HEK293 (cell line): ENCODE data around the gene FARSA.

ENCODE experiments used
- CTCF ChIA-PET: fragments of 350-600 bp; formaldehyde crosslinking; extraction: SDS; loops from one replicate; lab custom pipeline; 2021; ENCODE audit warnings: antibody characterized with exemption; lab: Yijun Ruan, JAX
- POLR2A ChIA-PET: fragments of 300-600 bp; formaldehyde crosslinking; extraction: SDS; loops from one replicate; lab custom pipeline; 2020; ENCODE audit warnings: antibody characterized with exemption, inconsistent platforms; lab: Yijun Ruan, JAX
- H3K27ac ChIP-seq: fragments of 200-500 bp; sonication (Bioruptor generic); 2 replicates; pipeline ENCODE4 v1.5.1; 2014; ENCODE audit warnings: low read depth, low read length, control low read depth, inconsistent platforms; ENCODE audit errors: extremely low read depth
- H3K36me3 ChIP-seq, 2 experiments: fragments of 200-500 bp in 1 of 2; sonication (Bioruptor generic) in 1 of 2; 1 replicate in 1 of 2; 2 replicates in 1 of 2; pipeline ENCODE4 v1.5.1; 2014 to 2017; ENCODE audit warnings: inconsistent platforms in 2 of 2, low read length in 2 of 2; ENCODE audit not compliant: control insufficient read depth in 2 of 2, insufficient read depth in 1 of 2
- H3K4me1 ChIP-seq: fragments of 200-500 bp; sonication (Bioruptor generic); 2 replicates; pipeline ENCODE4 v1.5.1; 2014; ENCODE audit warnings: mild to moderate bottlenecking, low read length, inconsistent platforms; ENCODE audit not compliant: control insufficient read depth, insufficient read depth
- H3K4me3 ChIP-seq: 2 replicates; pipeline ENCODE4 v1.5.1; 2011; ENCODE audit warnings: low read depth, mild to moderate bottlenecking, control low read depth, low read length, moderate library complexity
- H3K9me3 ChIP-seq: fragments of 200-500 bp; sonication (Bioruptor generic); 2 replicates; pipeline ENCODE4 v1.5.1; 2014; ENCODE audit warnings: low read depth, low read length, inconsistent platforms; ENCODE audit not compliant: control insufficient read depth, insufficient read depth
- KLF7 ChIP-seq: fragments of 450-650 bp; formaldehyde crosslinking; IDR thresholded peaks from 2 replicates; pipeline ENCODE4 v1.5.1; 2016; ENCODE audit warnings: missing biosample characterization, missing genetic modification characterization, borderline replicate concordance
- RBAK ChIP-seq: fragments of 450-650 bp; formaldehyde crosslinking; IDR thresholded peaks from 2 replicates; pipeline ENCODE4 v1.5.1; 2016; ENCODE audit warnings: missing biosample characterization, missing genetic modification characterization
- TCF7L2 ChIP-seq: IDR thresholded peaks from 2 replicates; pipeline ENCODE4 v1.6.1; 2011; ENCODE audit warnings: low read depth, mild to moderate bottlenecking, inconsistent platforms, low read length, moderate library complexity, borderline replicate concordance
- ZIC2 ChIP-seq: fragments of 450-650 bp; formaldehyde crosslinking; IDR thresholded peaks from 2 replicates; pipeline ENCODE4 v1.5.1; 2016; ENCODE audit warnings: missing biosample characterization, missing genetic modification characterization
- ZNF10 ChIP-seq: fragments of 450-650 bp; formaldehyde crosslinking; IDR thresholded peaks from 2 replicates; pipeline ENCODE4 v1.5.1; 2017; ENCODE audit warnings: missing biosample characterization, missing genetic modification characterization
- ZNF132 ChIP-seq: fragments of 450-650 bp; formaldehyde crosslinking; IDR thresholded peaks from 2 replicates; pipeline ENCODE4 v1.5.1; 2017; ENCODE audit warnings: missing biosample characterization, missing genetic modification characterization, borderline replicate concordance
- ZNF155 ChIP-seq: fragments of 450-650 bp; formaldehyde crosslinking; IDR thresholded peaks from 2 replicates; pipeline ENCODE4 v1.5.1; 2016; ENCODE audit warnings: missing biosample characterization, missing genetic modification characterization
- ZNF184 ChIP-seq: fragments of 450-650 bp; IDR thresholded peaks from 2 replicates; pipeline ENCODE4 v1.5.1; 2018; ENCODE audit warnings: missing biosample characterization, mild to moderate bottlenecking, missing genetic modification characterization
- ZNF19 ChIP-seq: fragments of 450-650 bp; formaldehyde crosslinking; IDR thresholded peaks from 2 replicates; pipeline ENCODE4; 2016; ENCODE audit warnings: missing biosample characterization, missing genetic modification characterization, low read depth
- ZNF274 ChIP-seq, 2 experiments: fragments of 200-500 bp in 1 of 2; fragments of 450-650 bp in 1 of 2; sonication (Bioruptor generic) in 1 of 2; formaldehyde crosslinking in 1 of 2; IDR thresholded peaks; 2 replicates each; pipeline versions ENCODE4 v1.5.1 to v1.6.1; 2014 to 2016; ENCODE audit warnings: borderline replicate concordance in 1 of 2, inconsistent platforms in 1 of 2, low read length in 1 of 2, missing biosample characterization in 1 of 2, missing genetic modification characterization in 1 of 2
- ZNF335 ChIP-seq: fragments of 450-650 bp; formaldehyde crosslinking; conservative IDR thresholded peaks from 2 replicates; pipeline ENCODE4 v1.5.1; 2016; ENCODE audit warnings: missing biosample characterization, missing genetic modification characterization
- ZNF433 ChIP-seq: fragments of 450-650 bp; formaldehyde crosslinking; IDR thresholded peaks from 2 replicates; pipeline ENCODE4 v1.5.1; 2016; ENCODE audit warnings: missing biosample characterization, missing genetic modification characterization, low read depth
- ZNF510 ChIP-seq: fragments of 450-650 bp; formaldehyde crosslinking; IDR thresholded peaks from 2 replicates; pipeline ENCODE4 v1.5.1; 2018; ENCODE audit warnings: mild to moderate bottlenecking, missing genetic modification characterization, missing biosample characterization; ENCODE audit not compliant: insufficient replicate concordance
- ZNF530 ChIP-seq: fragments of 450-650 bp; formaldehyde crosslinking; IDR thresholded peaks from 2 replicates; pipeline ENCODE4 v1.5.1; 2016; ENCODE audit warnings: low read depth, missing biosample characterization, missing genetic modification characterization
- ZNF561 ChIP-seq: fragments of 450-650 bp; IDR thresholded peaks from 2 replicates; pipeline ENCODE4 v1.5.1; 2018; ENCODE audit warnings: missing biosample characterization, missing genetic modification characterization, borderline replicate concordance
- ZNF585B ChIP-seq: fragments of 450-650 bp; formaldehyde crosslinking; IDR thresholded peaks from 2 replicates; pipeline ENCODE4 v1.5.1; 2016; ENCODE audit warnings: missing biosample characterization, missing genetic modification characterization
- ZNF707 ChIP-seq: fragments of 450-650 bp; formaldehyde crosslinking; IDR thresholded peaks from 2 replicates; pipeline ENCODE4 v1.5.1; 2016; ENCODE audit warnings: missing biosample characterization, missing genetic modification characterization
- ZNF768 ChIP-seq: fragments of 450-650 bp; formaldehyde crosslinking; IDR thresholded peaks from 2 replicates; pipeline ENCODE4 v1.5.1; 2018; ENCODE audit warnings: missing biosample characterization, mild to moderate bottlenecking, missing genetic modification characterization
- ZNF837 ChIP-seq: fragments of 450-650 bp; formaldehyde crosslinking; IDR thresholded peaks from 2 replicates; pipeline ENCODE4 v1.5.1; 2016; ENCODE audit warnings: missing biosample characterization, missing genetic modification characterization
- TF ChIP-seq, protein P1 (sequence below): fragments of 450-650 bp; formaldehyde crosslinking; IDR thresholded peaks from 2 replicates; pipeline ENCODE4 v1.5.1; 2016; ENCODE audit warnings: missing biosample characterization, missing genetic modification characterization
- TF ChIP-seq, protein P2 (sequence below): fragments of 450-650 bp; formaldehyde crosslinking; IDR thresholded peaks from 2 replicates; pipeline ENCODE4 v1.5.1; 2017; ENCODE audit warnings: missing biosample characterization, missing genetic modification characterization
- TF ChIP-seq, protein P3 (sequence below): fragments of 450-650 bp; formaldehyde crosslinking; IDR thresholded peaks from 2 replicates; pipeline ENCODE4 v1.5.1; 2016; ENCODE audit warnings: missing biosample characterization, missing genetic modification characterization
- TF ChIP-seq, protein P4 (sequence below): fragments of 450-650 bp; IDR thresholded peaks from 2 replicates; pipeline ENCODE4 v1.5.1; 2018; ENCODE audit warnings: missing biosample characterization, missing genetic modification characterization

The FARSA gene

DNA sequence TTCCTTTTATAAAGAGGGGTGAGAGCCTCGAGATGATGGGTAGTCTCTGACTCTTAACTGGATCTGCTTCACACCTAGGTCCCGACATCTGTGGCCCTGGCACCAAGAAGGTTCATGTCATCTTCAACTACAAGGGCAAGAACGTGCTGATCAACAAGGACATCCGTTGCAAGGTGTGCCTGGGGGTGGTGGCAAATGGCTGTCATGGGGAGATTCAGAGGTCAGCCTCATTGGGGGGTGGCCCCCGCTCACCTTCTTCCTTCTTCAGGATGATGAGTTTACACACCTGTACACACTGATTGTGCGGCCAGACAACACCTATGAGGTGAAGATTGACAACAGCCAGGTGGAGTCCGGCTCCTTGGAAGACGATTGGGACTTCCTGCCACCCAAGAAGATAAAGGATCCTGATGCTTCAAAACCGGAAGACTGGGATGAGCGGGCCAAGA is 6.5 kb upstream of the FARSA start:
- H3K4me3 ChIP-seq: peak overlapping the region; percentile 97
- peaks cover 25 to 60% of the 10 kb centered on the region in 2 experiments; a peak in 2 of 3 replicates for H3K36me3 ChIP-seq
- H3K27ac ChIP-seq: peak overlapping the region; percentile 28; the same call in 1 of the 2 replicates
- peaks cover 9% of the 10 kb centered on the region for H3K4me1 ChIP-seq
- H3K9me3 ChIP-seq: no peaks in the 10 kb centered on the region
- POLR2A ChIA-PET: interaction anchor here (1.5 to 2.9 kb wide), 4 partner anchors 13 to 58 kb away, joined by 3 to 21 read pairs (median 7); partner anchors contain the start of gene DNASE2
- TF ChIP-seq ZNF10: no peak
- no peak for TF ChIP-seq ZNF837
- no peak for TF ChIP-seq ZNF19 (tag by site-specific recombination)
- no peak for TF ChIP-seq ZNF274 (IDR thresholded peaks at IDR 0.05; ENCODE audit: low read length)
- no peak for TF ChIP-seq ZNF274 (tag by site-specific recombination; IDR thresholded peaks at IDR 0.05; ENCODE audit: borderline replicate concordance)
- TF ChIP-seq RBAK (tag by site-specific recombination): no peak
- no peak for TF ChIP-seq ZNF510
- TF ChIP-seq, protein P1, sequence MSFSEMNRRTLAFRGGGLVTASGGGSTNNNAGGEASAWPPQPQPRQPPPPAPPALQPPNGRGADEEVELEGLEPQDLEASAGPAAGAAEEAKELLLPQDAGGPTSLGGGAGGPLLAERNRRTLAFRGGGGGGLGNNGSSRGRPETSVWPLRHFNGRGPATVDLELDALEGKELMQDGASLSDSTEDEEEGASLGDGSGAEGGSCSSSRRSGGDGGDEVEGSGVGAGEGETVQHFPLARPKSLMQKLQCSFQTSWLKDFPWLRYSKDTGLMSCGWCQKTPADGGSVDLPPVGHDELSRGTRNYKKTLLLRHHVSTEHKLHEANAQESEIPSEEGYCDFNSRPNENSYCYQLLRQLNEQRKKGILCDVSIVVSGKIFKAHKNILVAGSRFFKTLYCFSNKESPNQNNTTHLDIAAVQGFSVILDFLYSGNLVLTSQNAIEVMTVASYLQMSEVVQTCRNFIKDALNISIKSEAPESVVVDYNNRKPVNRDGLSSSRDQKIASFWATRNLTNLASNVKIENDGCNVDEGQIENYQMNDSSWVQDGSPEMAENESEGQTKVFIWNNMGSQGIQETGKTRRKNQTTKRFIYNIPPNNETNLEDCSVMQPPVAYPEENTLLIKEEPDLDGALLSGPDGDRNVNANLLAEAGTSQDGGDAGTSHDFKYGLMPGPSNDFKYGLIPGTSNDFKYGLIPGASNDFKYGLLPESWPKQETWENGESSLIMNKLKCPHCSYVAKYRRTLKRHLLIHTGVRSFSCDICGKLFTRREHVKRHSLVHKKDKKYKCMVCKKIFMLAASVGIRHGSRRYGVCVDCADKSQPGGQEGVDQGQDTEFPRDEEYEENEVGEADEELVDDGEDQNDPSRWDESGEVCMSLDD (tag by site-specific recombination): no peak
- TF ChIP-seq ZNF530 (tag by site-specific recombination): no peak
- TF ChIP-seq TCF7L2: no peak
- no peak for TF ChIP-seq ZNF155
- TF ChIP-seq, protein P2, sequence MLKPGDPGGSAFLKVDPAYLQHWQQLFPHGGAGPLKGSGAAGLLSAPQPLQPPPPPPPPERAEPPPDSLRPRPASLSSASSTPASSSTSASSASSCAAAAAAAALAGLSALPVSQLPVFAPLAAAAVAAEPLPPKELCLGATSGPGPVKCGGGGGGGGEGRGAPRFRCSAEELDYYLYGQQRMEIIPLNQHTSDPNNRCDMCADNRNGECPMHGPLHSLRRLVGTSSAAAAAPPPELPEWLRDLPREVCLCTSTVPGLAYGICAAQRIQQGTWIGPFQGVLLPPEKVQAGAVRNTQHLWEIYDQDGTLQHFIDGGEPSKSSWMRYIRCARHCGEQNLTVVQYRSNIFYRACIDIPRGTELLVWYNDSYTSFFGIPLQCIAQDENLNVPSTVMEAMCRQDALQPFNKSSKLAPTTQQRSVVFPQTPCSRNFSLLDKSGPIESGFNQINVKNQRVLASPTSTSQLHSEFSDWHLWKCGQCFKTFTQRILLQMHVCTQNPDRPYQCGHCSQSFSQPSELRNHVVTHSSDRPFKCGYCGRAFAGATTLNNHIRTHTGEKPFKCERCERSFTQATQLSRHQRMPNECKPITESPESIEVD (tag by site-specific recombination): no peak
- no peak for TF ChIP-seq ZNF768 (tag by site-specific recombination)
- TF ChIP-seq ZNF561 (tag by site-specific recombination): no peak
- CTCF ChIA-PET: interaction anchor here (0.7 to 2.6 kb wide), 2 partner anchors 25 to 37 kb away, joined by 5 to 11 read pairs; no protein-coding TSS in a partner anchor

DNA sequence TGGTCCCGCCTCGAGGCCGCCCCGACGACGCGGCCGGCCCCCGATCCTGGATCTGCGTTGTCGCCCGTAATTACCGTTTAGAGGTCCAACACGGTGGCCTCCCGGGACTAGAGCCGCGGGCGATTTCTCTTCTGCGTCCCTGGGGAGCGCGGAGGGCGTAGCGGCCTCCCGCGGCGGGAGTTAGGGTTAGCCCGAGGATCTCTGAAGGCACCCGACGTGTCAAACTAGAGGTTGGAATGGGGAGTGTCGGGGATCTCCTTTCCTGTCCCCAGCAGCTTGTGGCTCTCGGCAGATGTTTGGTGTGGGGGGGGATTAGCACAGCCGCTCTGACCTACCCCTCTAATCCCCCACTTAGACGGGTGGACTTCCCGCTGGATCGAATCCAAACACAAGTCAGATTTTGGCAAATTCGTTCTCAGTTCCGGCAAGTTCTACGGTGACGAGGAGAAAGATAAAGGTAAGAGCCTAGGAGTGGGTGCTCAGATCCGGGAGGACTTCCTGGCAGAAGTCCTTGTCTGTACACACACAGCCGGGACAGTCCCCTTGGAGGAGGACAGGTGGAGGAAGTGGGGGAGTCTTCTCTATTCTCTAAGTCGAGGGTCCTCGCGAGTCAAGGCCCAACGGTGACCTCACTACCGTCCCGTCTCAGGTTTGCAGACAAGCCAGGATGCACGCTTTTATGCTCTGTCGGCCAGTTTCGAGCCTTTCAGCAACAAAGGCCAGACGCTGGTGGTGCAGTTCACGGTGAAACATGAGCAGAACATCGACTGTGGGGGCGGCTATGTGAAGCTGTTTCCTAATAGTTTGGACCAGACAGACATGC is 5.5 kb upstream of the FARSA start:
- Histone ChIP-seq H3K9me3 (no peaks in the 10 kb centered on the region), H3K36me3 (peaks cover 21 to 50% of the 10 kb centered on the region in 2 experiments; a peak in 2 of 3 replicates), H3K4me1 (peaks cover 9% of the 10 kb centered on the region), H3K4me3 (peak overlapping the region; percentile 97), H3K27ac (peak overlapping the region; percentile 82)
- ChIA-PET CTCF (interaction anchor here (0.7 to 2.6 kb wide), 3 partner anchors 26 to 95 kb away, joined by 4 to 11 read pairs (median 5); no protein-coding TSS in a partner anchor), POLR2A (interaction anchor here (0.7 to 2.9 kb wide), 6 partner anchors 7 to 57 kb away, joined by 3 to 21 read pairs (median 7); partner anchors contain the start of genes DNASE2 and RAD23A)
- peak; percentile 49 for TF ChIP-seq ZIC2
- TF ChIP-seq ZNF707 (tag by site-specific recombination): no peak
- no peak for TF ChIP-seq ZNF274 (IDR thresholded peaks at IDR 0.05; ENCODE audit: low read length)
- no peak for TF ChIP-seq ZNF274 (tag by site-specific recombination; IDR thresholded peaks at IDR 0.05; ENCODE audit: borderline replicate concordance)
- TF ChIP-seq, protein P3, sequence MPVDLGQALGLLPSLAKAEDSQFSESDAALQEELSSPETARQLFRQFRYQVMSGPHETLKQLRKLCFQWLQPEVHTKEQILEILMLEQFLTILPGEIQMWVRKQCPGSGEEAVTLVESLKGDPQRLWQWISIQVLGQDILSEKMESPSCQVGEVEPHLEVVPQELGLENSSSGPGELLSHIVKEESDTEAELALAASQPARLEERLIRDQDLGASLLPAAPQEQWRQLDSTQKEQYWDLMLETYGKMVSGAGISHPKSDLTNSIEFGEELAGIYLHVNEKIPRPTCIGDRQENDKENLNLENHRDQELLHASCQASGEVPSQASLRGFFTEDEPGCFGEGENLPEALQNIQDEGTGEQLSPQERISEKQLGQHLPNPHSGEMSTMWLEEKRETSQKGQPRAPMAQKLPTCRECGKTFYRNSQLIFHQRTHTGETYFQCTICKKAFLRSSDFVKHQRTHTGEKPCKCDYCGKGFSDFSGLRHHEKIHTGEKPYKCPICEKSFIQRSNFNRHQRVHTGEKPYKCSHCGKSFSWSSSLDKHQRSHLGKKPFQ (tag by site-specific recombination): no peak
- no peak for TF ChIP-seq ZNF433
- TF ChIP-seq, protein P4, sequence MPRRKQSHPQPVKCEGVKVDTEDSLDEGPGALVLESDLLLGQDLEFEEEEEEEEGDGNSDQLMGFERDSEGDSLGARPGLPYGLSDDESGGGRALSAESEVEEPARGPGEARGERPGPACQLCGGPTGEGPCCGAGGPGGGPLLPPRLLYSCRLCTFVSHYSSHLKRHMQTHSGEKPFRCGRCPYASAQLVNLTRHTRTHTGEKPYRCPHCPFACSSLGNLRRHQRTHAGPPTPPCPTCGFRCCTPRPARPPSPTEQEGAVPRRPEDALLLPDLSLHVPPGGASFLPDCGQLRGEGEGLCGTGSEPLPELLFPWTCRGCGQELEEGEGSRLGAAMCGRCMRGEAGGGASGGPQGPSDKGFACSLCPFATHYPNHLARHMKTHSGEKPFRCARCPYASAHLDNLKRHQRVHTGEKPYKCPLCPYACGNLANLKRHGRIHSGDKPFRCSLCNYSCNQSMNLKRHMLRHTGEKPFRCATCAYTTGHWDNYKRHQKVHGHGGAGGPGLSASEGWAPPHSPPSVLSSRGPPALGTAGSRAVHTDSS (tag by site-specific recombination): 0 out of 2 replicates have a peak, but pooled peaks have one; percentile 35
- TF ChIP-seq ZNF335 (tag by site-specific recombination): no peak; the same call in 1 of the 2 replicates
- peak; percentile 66; the same call in 1 of the 2 replicates for TF ChIP-seq KLF7 (tag by site-specific recombination)
- no peak for TF ChIP-seq ZNF585B (tag by site-specific recombination)
- 0 out of 2 replicates have a peak, but pooled peaks have one; percentile 42 for TF ChIP-seq ZNF184 (tag by site-specific recombination)
- TF ChIP-seq ZNF132 (tag by site-specific recombination): no peak
